Measurements from ENCODE around the gene FRG1.
"Not testable (repeated sequence)": the region's sequence is repeated elsewhere in the genome, so short reads cannot be mapped to it uniquely, and the experiment has no call there.

FRG1 gene

DNA sequence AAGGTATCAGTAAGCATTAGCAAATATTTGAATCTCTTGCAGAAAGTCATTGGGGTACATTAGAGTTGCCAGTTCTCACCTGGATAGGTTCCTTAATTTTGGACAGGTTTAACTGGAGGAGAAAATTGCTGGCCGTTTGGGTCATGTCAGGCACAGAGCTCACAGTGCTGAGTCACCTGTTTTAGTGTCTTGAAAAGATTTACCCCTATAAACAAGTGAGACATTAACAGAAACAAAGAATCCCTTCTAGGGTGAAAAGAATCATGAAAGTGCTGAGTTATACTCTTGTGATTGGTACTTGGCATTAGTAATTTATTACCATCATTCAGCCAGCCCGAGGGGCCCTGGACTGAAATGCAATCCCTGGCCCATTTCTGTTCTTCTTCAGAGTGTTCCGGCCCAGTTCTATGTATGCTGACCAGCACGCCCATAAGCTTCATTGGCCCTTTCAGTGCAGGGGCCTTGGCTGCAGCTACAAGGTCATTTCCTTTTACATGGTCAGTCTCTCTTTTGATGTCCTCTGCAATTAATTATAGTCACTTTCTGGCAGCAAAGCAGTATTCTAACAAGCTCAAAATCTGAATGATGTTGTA is 45.1 kb downstream of the FRG1 start:
- DNase-seq: not testable (repeated sequence)

GRCh38 chr4:189988877-189989431 is 48.3 kb downstream of the FRG1 start:
- no peak for DNase-seq

GRCh38 chr4:189989941-189990340 is 49.3 kb downstream of the FRG1 start:
- DNase-seq: not testable (repeated sequence)
